HG03354 (cell line): Measurements from ENCODE around the gene APC.
"Not testable (repeated sequence)": the region's sequence is repeated elsewhere in the genome, so short reads cannot be mapped to it uniquely, and the experiment has no call there.

ENCODE experiments used
- ATAC-seq: cut with Tn5 transposase; IDR thresholded peaks from one replicate; pipeline ENCODE4 v1.9.1; 2021; ENCODE audit warnings: mild to moderate bottlenecking; ENCODE audit not compliant: unreplicated experiment, poor library complexity, severe bottlenecking

APC gene

GRCh38 chr5:112844489-112844888 lies 106.8 kb downstream of the APC start:
- ATAC-seq, result no peak

- ATAC-seq, result no peak
Measured at GRCh38 chr5:112846556-112846955, 108.9 kb downstream of the APC start.

GRCh38 chr5:112847306-112847705 lies 109.6 kb downstream of the APC start:
- no peak for ATAC-seq

GRCh38 chr5:112848116-112848811 lies 110.6 kb downstream of the APC start:
- peak; percentile 99 for ATAC-seq

- ATAC-seq, result no peak
Measured at GRCh38 chr5:112849912-112850311, 112.2 kb downstream of the APC start.

- no peak for ATAC-seq
Measured at GRCh38 chr5:112854651-112855050, 117.0 kb downstream of the APC start.

- ATAC-seq, result no peak
Measured at GRCh38 chr5:112857866-112858265, 120.2 kb downstream of the APC start.

GRCh38 chr5:112860571-112860928 lies 122.9 kb downstream of the APC start:
- not testable (repeated sequence) for ATAC-seq

- ATAC-seq, result peak; percentile 99
Measured at GRCh38 chr5:112860929-112861637, 123.4 kb downstream of the APC start, which contains the start of gene SRP19. Gene SRP19, plus strand, starts transcription at chr5:112861287. Its CDS starts 90 bp downstream, at chr5:112861377.

GRCh38 chr5:112861638-112861985 lies 123.9 kb downstream of the APC start:
- ATAC-seq, result no peak

- ATAC-seq, result no peak
Measured at GRCh38 chr5:112862085-112862484, 124.4 kb downstream of the APC start.

- no peak for ATAC-seq
Measured at GRCh38 chr5:112863549-112863948, 125.9 kb downstream of the APC start.

- ATAC-seq, result no peak
Measured at GRCh38 chr5:112865128-112865527, 127.4 kb downstream of the APC start.

GRCh38 chr5:112866739-112867138 lies 129.1 kb downstream of the APC start:
- ATAC-seq, result no peak

- ATAC-seq, result no peak
Measured at GRCh38 chr5:112867411-112867810, 129.7 kb downstream of the APC start.

- peak; percentile 67 for ATAC-seq
Measured at GRCh38 chr5:112869948-112870347, 132.3 kb downstream of the APC start.

GRCh38 chr5:112870966-112871365 lies 133.3 kb downstream of the APC start:
- no peak for ATAC-seq

- no peak for ATAC-seq
Measured at GRCh38 chr5:112876362-112876761, 138.7 kb downstream of the APC start.

- ATAC-seq, result no peak
Measured at GRCh38 chr5:112878101-112878500, 140.4 kb downstream of the APC start.

GRCh38 chr5:112878760-112879159 lies 141.1 kb downstream of the APC start:
- peak; percentile 59 for ATAC-seq

GRCh38 chr5:112880219-112880964 lies 142.7 kb downstream of the APC start:
- no peak for ATAC-seq
